ENCODE measurements around the gene SNX1. TPM values are rescaled to one million over a fixed set of nuclear protein-coding genes. Genes with fewer than 3 reads are reported as not detected.

SNX1 gene
- total and polyA plus RNA-seq, 2 donors (not counting 1 experiment from before 2014, with no cell fraction given): 87.9 to 152 TPM

- no peak overlapping the region for H2AFZ ChIP-seq (ENCODE audit: insufficient read depth, low read depth, low read length, poor library complexity, severe bottlenecking)
- no peaks in the 10 kb centered on the region for H3K4me1 Mint-ChIP-seq
- no peaks in the 10 kb centered on the region for H4K20me1 ChIP-seq (ENCODE audit: control insufficient read depth, insufficient read depth, low read length, poor library complexity, severe bottlenecking)
- no peak overlapping the region for H3K9ac ChIP-seq (ENCODE audit: low read length)
- no peak overlapping the region for H3K27ac Mint-ChIP-seq
- H3K9me3 Mint-ChIP-seq (ENCODE audit: insufficient read depth): no peaks in the 10 kb centered on the region
- ATAC-seq (ENCODE audit: low read depth) (no peak), DNase-seq (no peak)
- H3K4me1 ChIP-seq (ENCODE audit: control insufficient read depth in 2 of 2, insufficient read depth in 2 of 2, low read length in 2 of 2): no peaks in the 10 kb centered on the region
- no peak overlapping the region for H3K4me3 ChIP-seq (ENCODE audit: control extremely low read depth in 1 of 5, extremely low read depth in 1 of 5, insufficient read depth in 1 of 5, low read depth in 2 of 5, low read length in 4 of 5)
- H3K27ac ChIP-seq (ENCODE audit: low read length in 2 of 2): no peak overlapping the region
- peaks cover 0 to 8% (median 0%) of the 10 kb centered on the region in 3 donors for H3K9me3 ChIP-seq (ENCODE audit: control extremely low read depth in 1 of 3, control insufficient read depth in 2 of 3, insufficient read depth in 1 of 3, low read length in 2 of 3)
- WGBS (ENCODE audit: insufficient coverage): 95% methylated on average over 26 of the region's 29 CpGs
- H3K27me3 Mint-ChIP-seq: no peaks in the 10 kb centered on the region
- no peaks in the 10 kb centered on the region for H3K36me3 ChIP-seq (replicated peaks in 1 of 2; ENCODE audit: control extremely low read depth in 1 of 2, control insufficient read depth in 1 of 2, extremely low read depth in 1 of 2, insufficient read depth in 2 of 2, low read length in 1 of 2)
- ChIA-PET POLR2A (no interaction called here), CTCF (interaction anchor here (1.2 to 1.6 kb wide), 2 partner anchors 115 to 308 kb away, joined by 3 read pairs; no protein-coding TSS in a partner anchor)
- no peak for TF ChIP-seq EZH2 (IDR thresholded peaks at IDR 0.05; ENCODE audit: borderline replicate concordance, insufficient read depth, low read depth, low read length, poor library complexity, severe bottlenecking)
- no peak for TF ChIP-seq CTCF (IDR thresholded peaks at IDR 0.05)
- intact Hi-C loops (cut with micrococcal nuclease): no loop called here
- no peaks in the 10 kb centered on the region for H3K27me3 ChIP-seq (replicated peaks in 1 of 4; ENCODE audit: control extremely low read depth in 1 of 4, control insufficient read depth in 3 of 4, insufficient read depth in 4 of 4, low read length in 3 of 4)
- H3K4me2 ChIP-seq (replicated peaks; ENCODE audit: low read depth, low read length, poor library complexity, severe bottlenecking): no peak overlapping the region
- H3K79me2 ChIP-seq (ENCODE audit: control insufficient read depth, insufficient read depth, low read length): no peaks in the 10 kb centered on the region
- no peak overlapping the region for H3K4me3 Mint-ChIP-seq
Observed at GRCh38 chr15:64060716-64061115, 35.1 kb upstream of the SNX1 start.

GRCh38 chr15:64066451-64066850 is 29.3 kb upstream of the SNX1 start:
- ChIA-PET POLR2A (no interaction called here), CTCF (interaction anchor here (0.5 to 10.6 kb wide), 22 partner anchors 14 to 786 kb away, joined by 3 to 307 read pairs (median 5); partner anchors contain the start of genes CIAO2A, DAPK2 and SNX1)
- intact Hi-C loops (cut with micrococcal nuclease): no loop called here
- Histone ChIP-seq H3K4me2 (replicated peaks; ENCODE audit: low read depth, low read length, poor library complexity, severe bottlenecking) (no peak overlapping the region), H4K20me1 (ENCODE audit: control insufficient read depth, insufficient read depth, low read length, poor library complexity, severe bottlenecking) (no peaks in the 10 kb centered on the region), H3K79me2 (ENCODE audit: control insufficient read depth, insufficient read depth, low read length) (no peaks in the 10 kb centered on the region), H2AFZ (ENCODE audit: insufficient read depth, low read depth, low read length, poor library complexity, severe bottlenecking) (no peak overlapping the region), H3K36me3 (replicated peaks in 1 of 2; ENCODE audit: control extremely low read depth in 1 of 2, control insufficient read depth in 1 of 2, extremely low read depth in 1 of 2, insufficient read depth in 2 of 2, low read length in 1 of 2) (peaks cover 1 to 3% of the 10 kb centered on the region in 2 experiments), H3K9ac (ENCODE audit: low read length) (no peak overlapping the region), H3K4me1 (ENCODE audit: control insufficient read depth in 2 of 2, insufficient read depth in 2 of 2, low read length in 2 of 2) (peaks cover 24 to 27% of the 10 kb centered on the region in 2 donors), H3K27ac (ENCODE audit: low read length in 2 of 2) (no peak overlapping the region), H3K4me3 (ENCODE audit: control extremely low read depth in 1 of 5, extremely low read depth in 1 of 5, insufficient read depth in 1 of 5, low read depth in 2 of 5, low read length in 4 of 5) (no peak overlapping the region), H3K9me3 (ENCODE audit: control extremely low read depth in 1 of 3, control insufficient read depth in 2 of 3, insufficient read depth in 1 of 3, low read length in 2 of 3) (no peaks in the 10 kb centered on the region), H3K27me3 (replicated peaks in 1 of 4; ENCODE audit: control extremely low read depth in 1 of 4, control insufficient read depth in 3 of 4, insufficient read depth in 4 of 4, low read length in 3 of 4) (no peaks in the 10 kb centered on the region)
- Mint-ChIP-seq H3K27ac (no peak overlapping the region), H3K27me3 (no peaks in the 10 kb centered on the region), H3K9me3 (ENCODE audit: insufficient read depth) (no peaks in the 10 kb centered on the region), H3K4me3 (no peak overlapping the region), H3K4me1 (peaks cover 26% of the 10 kb centered on the region)
- DNase-seq (no peak), ATAC-seq (ENCODE audit: low read depth) (no peak)
- WGBS (ENCODE audit: insufficient coverage): no CpG with 5 or more reads among the region's 1 CpG
- no peak for TF ChIP-seq EZH2 (IDR thresholded peaks at IDR 0.05; ENCODE audit: borderline replicate concordance, insufficient read depth, low read depth, low read length, poor library complexity, severe bottlenecking)
- TF ChIP-seq CTCF (IDR thresholded peaks at IDR 0.05): no peak
